WTC11 (cell line): ENCODE measurements around the gene RBM38.

Source experiments
- CBFB ChIP-seq: sonication (generic); formaldehyde crosslinking; IDR thresholded peaks from 2 replicates; pipeline ENCODE4 v1.8.1; 2022; ENCODE audit warnings: mild to moderate bottlenecking, low read depth, missing genetic modification reagents
- E2F5 ChIP-seq: sonication (generic); formaldehyde crosslinking; IDR thresholded peaks from 2 replicates; pipeline ENCODE4 v1.8.1; 2022; ENCODE audit warnings: mild to moderate bottlenecking, moderate library complexity, missing genetic modification reagents
- ELF4 ChIP-seq: sonication (generic); formaldehyde crosslinking; IDR thresholded peaks from 2 replicates; pipeline ENCODE4 v1.8.1; 2022; ENCODE audit warnings: low read depth, mild to moderate bottlenecking, moderate library complexity, missing genetic modification reagents
- MAX ChIP-seq: sonication (generic); formaldehyde crosslinking; IDR thresholded peaks from 2 replicates; pipeline ENCODE4 v1.8.0; 2022; ENCODE audit warnings: mild to moderate bottlenecking, missing genetic modification reagents
- MYBL2 ChIP-seq: sonication (generic); formaldehyde crosslinking; IDR thresholded peaks from 2 replicates; pipeline ENCODE4 v1.8.1; 2023; ENCODE audit warnings: mild to moderate bottlenecking, moderate library complexity, missing genetic modification reagents
- NFE2L1 ChIP-seq: sonication (generic); formaldehyde crosslinking; IDR thresholded peaks from 2 replicates; pipeline ENCODE4 v1.8.1; 2023; ENCODE audit warnings: missing genetic modification reagents
- NR1H2 ChIP-seq: sonication (generic); formaldehyde crosslinking; IDR thresholded peaks from 2 replicates; pipeline ENCODE4 v1.9.0; 2021; ENCODE audit warnings: mild to moderate bottlenecking, moderate library complexity, missing genetic modification reagents
- NR2C2 ChIP-seq: sonication (generic); formaldehyde crosslinking; IDR thresholded peaks from 2 replicates; pipeline ENCODE4 v1.8.0; 2022; ENCODE audit warnings: mild to moderate bottlenecking, missing genetic modification reagents
- SMAD4 ChIP-seq: sonication (generic); formaldehyde crosslinking; IDR thresholded peaks from 2 replicates; pipeline ENCODE4 v1.8.0; 2022; ENCODE audit warnings: mild to moderate bottlenecking, missing genetic modification reagents
- SP1 ChIP-seq: sonication (generic); formaldehyde crosslinking; conservative IDR thresholded peaks from 2 replicates; pipeline ENCODE4 v1.8.1; 2022; ENCODE audit warnings: missing genetic modification reagents
- TP53 ChIP-seq: sonication (generic); formaldehyde crosslinking; IDR thresholded peaks from 2 replicates; pipeline ENCODE4 v1.8.1; 2023; ENCODE audit warnings: mild to moderate bottlenecking, missing genetic modification reagents
- USF2 ChIP-seq: sonication (generic); formaldehyde crosslinking; IDR thresholded peaks from 2 replicates; pipeline ENCODE4 v1.8.1; 2023; ENCODE audit warnings: mild to moderate bottlenecking, missing genetic modification reagents, moderate library complexity
- TF ChIP-seq, protein P1 (sequence below): fragments of 200-600 bp; IDR thresholded peaks from 2 replicates; pipeline ENCODE4 v1.8.0; 2022; ENCODE audit warnings: antibody characterized with exemption
- TF ChIP-seq, protein P2 (sequence below): sonication (generic); formaldehyde crosslinking; IDR thresholded peaks from 2 replicates; pipeline ENCODE4 v1.8.1; 2023; ENCODE audit warnings: mild to moderate bottlenecking, missing genetic modification reagents, borderline replicate concordance

- TF ChIP-seq, protein P1, sequence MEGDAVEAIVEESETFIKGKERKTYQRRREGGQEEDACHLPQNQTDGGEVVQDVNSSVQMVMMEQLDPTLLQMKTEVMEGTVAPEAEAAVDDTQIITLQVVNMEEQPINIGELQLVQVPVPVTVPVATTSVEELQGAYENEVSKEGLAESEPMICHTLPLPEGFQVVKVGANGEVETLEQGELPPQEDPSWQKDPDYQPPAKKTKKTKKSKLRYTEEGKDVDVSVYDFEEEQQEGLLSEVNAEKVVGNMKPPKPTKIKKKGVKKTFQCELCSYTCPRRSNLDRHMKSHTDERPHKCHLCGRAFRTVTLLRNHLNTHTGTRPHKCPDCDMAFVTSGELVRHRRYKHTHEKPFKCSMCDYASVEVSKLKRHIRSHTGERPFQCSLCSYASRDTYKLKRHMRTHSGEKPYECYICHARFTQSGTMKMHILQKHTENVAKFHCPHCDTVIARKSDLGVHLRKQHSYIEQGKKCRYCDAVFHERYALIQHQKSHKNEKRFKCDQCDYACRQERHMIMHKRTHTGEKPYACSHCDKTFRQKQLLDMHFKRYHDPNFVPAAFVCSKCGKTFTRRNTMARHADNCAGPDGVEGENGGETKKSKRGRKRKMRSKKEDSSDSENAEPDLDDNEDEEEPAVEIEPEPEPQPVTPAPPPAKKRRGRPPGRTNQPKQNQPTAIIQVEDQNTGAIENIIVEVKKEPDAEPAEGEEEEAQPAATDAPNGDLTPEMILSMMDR = no peak
- TF ChIP-seq USF2 (CRISPR knock-in tag) = no peak
- TF ChIP-seq SP1 (CRISPR knock-in tag) = no peak
- TF ChIP-seq MYBL2 (CRISPR knock-in tag) = no peak
- TF ChIP-seq SMAD4 = no peak
- TF ChIP-seq ELF4 (CRISPR knock-in tag) = no peak
- no peak for TF ChIP-seq E2F5 (CRISPR knock-in tag)
- TF ChIP-seq MAX (CRISPR knock-in tag) = no peak
- TF ChIP-seq TP53 (CRISPR knock-in tag) = no peak
- TF ChIP-seq NFE2L1 (CRISPR knock-in tag) = no peak
- TF ChIP-seq, protein P2, sequence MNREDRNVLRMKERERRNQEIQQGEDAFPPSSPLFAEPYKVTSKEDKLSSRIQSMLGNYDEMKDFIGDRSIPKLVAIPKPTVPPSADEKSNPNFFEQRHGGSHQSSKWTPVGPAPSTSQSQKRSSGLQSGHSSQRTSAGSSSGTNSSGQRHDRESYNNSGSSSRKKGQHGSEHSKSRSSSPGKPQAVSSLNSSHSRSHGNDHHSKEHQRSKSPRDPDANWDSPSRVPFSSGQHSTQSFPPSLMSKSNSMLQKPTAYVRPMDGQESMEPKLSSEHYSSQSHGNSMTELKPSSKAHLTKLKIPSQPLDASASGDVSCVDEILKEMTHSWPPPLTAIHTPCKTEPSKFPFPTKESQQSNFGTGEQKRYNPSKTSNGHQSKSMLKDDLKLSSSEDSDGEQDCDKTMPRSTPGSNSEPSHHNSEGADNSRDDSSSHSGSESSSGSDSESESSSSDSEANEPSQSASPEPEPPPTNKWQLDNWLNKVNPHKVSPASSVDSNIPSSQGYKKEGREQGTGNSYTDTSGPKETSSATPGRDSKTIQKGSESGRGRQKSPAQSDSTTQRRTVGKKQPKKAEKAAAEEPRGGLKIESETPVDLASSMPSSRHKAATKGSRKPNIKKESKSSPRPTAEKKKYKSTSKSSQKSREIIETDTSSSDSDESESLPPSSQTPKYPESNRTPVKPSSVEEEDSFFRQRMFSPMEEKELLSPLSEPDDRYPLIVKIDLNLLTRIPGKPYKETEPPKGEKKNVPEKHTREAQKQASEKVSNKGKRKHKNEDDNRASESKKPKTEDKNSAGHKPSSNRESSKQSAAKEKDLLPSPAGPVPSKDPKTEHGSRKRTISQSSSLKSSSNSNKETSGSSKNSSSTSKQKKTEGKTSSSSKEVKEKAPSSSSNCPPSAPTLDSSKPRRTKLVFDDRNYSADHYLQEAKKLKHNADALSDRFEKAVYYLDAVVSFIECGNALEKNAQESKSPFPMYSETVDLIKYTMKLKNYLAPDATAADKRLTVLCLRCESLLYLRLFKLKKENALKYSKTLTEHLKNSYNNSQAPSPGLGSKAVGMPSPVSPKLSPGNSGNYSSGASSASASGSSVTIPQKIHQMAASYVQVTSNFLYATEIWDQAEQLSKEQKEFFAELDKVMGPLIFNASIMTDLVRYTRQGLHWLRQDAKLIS (CRISPR knock-in tag) = no peak
- TF ChIP-seq CBFB (CRISPR knock-in tag) = no peak
- no peak for TF ChIP-seq NR1H2 (CRISPR knock-in tag)
- no peak for TF ChIP-seq NR2C2 (CRISPR knock-in tag)
Observed at GRCh38 chr20:57391439-57392301, 474 bp downstream of the RBM38 start.
